GM19193 (cell line): ENCODE results near the gene MYO9A.

Experiments
- POLR2A ChIP-seq: IDR thresholded peaks from 4 replicates; pipeline ENCODE4 v1.6.1; 2011; ENCODE audit not compliant: insufficient read depth, insufficient read length; ENCODE audit errors: extremely low read depth

Gene MYO9A

DNA sequence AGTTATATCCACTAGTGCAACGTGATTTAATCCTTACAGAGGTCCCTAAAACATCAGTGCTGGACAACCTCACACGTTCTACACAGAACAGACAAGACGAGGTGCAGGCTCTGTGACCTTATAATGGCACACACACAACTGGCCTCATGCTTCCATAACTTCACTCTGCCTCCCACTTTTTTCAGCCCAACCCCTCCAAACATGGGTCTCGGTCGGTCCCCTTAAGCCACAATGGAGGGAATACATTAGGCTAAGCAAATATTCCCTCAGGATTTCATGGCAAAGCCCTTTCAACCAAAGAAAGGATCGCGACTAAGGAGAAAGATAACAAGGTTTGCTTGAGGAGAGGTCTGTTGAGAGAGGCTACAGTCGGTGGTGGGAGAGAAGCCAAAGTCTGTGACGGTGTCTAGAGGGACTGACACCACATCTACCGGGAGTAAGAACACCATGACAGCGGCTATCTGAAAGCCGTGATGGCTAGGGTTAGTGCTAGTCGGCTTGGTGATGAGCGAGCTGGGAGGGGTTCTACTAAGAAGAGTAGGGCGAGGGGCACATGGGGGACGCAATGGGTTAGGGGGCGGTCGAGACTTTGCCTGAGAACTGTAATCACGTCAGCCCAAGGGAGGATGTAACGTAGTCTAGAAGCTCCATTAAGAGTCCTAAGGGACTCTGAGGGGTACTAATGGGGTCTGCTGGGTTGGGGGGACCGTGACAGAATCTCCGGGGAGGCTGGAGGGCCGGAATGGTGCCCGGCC, 1.0 kb downstream of the MYO9A start:
- no peak for TF ChIP-seq POLR2A

DNA sequence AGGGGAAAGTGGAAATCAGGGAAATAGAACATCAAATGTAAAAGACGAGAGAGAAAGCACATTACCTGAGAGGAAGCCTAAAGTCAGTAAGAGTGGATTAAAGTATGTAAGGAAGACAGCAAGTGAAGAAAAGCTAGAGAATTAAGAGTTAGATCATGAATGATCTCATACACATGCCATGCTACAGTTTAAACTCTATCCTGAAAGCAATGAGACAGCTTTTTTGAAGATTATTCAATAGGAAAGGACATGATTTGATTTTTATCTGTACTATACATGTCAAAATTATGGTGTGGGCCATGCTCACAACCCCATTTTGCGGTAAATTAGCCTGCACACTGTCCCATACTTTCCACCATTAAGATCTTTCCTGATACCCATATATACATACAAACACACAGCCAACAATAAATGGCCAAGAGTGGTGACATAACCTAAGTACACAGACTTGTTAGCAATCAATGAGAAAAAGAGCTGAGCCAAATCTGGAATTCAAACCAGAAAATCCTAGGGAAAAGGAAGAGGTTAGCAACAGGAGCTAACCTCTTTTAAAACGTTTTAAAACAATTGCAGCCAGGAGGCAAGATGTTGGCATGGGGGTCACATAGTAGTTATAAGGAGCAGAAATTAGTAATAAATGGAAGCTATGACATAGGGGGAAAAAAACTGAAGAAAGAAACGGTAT, 4.5 kb downstream of the MYO9A start:
- TF ChIP-seq POLR2A: no peak

DNA sequence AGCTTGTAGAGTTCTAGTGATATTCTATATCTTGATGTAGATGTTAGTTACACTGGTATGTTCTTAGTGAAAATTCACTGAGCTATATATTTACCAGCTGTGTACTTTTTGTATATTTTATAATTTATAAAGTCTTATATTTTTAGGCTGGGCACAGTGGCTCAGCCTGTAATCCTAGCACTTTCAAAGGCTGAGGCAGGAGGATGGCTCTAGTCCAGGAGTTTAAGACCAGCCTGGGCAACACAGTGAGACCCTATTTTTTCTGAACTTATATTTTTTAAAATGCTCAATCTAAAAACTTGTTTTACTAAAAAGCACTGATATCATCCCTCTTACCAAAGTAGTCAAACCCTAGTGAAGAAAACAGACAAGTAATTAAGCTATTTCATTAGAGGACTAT, 5.1 kb downstream of the MYO9A start:
- no peak for TF ChIP-seq POLR2A

DNA sequence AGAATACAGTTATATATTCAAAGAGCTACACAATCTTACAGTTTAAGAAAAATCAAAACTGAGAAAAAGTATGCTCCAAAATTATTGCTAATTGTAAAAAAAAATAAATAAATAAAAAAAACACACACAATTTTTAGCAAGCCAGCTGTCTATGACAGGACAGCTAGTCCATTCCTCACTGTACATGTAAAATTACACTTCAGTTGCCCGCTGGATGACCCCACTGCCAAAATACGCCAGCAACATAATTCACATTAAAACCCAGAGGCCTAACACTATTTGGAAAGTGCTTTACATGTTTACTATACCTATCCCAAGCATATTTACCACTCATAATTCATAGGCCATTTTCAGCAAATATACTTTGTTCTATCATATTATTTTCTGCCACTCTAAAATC, 5.8 kb downstream of the MYO9A start:
- TF ChIP-seq POLR2A: no peak

- TF ChIP-seq POLR2A: no peak
These were observed 7.6 kb downstream of the MYO9A start for GRCh38 chr15:72110355-72110754.

DNA sequence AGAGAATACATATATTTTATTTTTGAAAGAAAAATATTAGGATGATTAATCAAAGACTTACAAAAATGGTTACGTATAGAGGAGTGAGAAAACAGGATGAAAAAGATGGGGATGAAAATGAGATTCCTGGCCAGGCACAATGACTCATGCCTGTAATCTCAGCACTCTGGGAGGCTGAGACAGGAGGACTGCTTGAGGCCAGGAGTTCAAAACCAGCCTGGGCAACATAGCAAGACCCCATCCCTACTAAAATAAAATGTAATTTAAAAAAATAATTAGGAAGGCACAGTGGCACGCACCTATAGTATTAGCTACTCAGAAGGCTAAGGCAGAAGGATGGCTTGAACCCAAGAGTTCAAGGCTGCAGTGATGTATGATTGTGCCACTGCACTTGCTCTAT, 11.9 kb downstream of the MYO9A start:
- TF ChIP-seq POLR2A: no peak

GRCh38 chr15:72105111-72105510, 12.8 kb downstream of the MYO9A start:
- no peak for TF ChIP-seq POLR2A

GRCh38 chr15:72099155-72099554, 18.8 kb downstream of the MYO9A start:
- TF ChIP-seq POLR2A: no peak

- TF ChIP-seq POLR2A: no peak
These were observed 19.9 kb downstream of the MYO9A start for GRCh38 chr15:72098040-72098439.

DNA sequence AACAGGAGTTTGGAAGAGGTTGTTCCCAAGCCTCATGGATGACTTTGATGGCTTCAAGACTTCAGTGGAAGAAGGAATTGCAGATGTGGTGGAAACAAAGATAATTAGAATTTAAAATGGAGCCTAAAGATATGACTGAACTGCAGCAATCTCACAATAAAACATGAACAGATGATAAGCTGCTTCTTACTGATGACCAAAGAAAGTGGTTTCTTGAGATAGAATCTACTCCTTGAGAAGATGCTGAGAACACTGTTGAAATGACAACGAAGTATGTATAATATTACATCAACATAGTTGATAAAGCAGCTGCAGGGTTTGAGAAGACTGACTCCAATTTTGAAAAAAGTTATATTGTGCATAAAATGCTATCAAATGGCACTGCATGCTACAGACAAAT, 21.2 kb downstream of the MYO9A start:
- no peak for TF ChIP-seq POLR2A

DNA sequence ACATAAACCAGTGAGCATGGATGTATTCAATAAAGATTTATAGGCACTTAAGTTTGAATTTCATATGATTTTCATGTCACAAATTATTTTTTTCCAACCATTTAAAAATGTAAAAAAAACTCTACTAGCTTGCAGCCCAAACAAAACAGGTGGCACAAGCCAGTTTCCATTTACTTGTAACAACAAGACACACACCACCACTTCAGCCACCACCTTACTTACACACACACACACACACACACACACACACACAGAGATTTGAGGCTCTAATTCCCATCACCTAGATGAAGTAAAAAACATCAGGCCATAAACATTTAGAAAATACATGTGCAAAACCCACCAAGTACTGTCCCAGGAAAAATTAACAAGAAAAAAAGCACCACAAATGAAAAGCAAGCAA, 25.3 kb downstream of the MYO9A start:
- TF ChIP-seq POLR2A: no peak

DNA sequence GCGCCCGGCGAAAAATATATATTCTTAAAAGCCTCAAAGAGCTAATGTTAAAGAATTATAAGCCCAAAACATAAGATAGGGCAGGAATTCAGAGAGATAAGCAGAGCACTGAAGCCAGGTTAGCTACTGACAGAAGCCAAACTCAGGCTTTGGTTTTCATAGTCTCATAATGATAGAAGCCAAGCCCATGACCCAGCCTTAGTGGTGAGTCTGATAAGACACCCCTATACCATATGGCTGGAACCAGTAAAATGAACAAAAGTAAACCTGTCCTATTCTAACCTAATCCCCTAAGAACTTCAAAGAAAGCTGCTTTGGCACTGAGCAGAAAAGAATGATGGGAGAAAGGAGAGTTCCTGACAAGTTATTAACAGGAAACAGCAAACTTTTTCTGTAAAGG, 25.9 kb downstream of the MYO9A start:
- TF ChIP-seq POLR2A: no peak

DNA sequence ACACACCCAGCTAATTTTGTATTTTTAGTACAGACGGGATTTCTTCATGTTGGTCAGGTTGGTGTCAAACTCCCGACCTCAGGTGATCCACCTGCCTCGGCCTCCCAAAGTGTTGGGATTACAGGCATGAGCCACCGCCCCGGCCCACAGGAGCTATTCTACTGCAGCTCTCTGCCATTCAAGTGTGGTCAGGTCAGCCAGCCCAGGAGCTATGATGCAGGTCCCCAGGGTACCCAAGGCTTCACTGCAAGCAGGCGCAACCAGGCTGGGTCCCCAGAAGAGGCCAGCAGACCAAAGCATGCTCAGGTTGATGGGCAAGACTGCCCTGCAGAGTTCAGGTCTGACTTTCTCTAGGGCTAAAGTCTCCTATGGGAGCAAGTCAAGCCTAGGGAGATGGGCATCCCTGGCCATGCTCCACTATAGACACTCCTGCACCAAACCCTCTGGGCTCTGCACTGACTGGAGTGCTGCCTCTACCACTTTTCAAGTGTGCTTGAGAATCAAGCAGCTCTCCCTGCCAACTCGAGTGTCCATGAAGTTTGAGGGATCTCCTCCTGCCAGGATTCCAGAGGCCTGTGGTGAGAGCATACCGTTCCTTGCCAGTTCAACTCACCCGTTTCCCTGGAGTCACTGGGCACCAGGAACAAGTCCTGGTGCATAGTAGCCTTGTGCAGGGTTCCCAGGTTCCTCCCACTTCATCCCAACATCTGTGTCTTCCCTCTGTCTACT, 30.9 kb downstream of the MYO9A start:
- TF ChIP-seq POLR2A: no peak

DNA sequence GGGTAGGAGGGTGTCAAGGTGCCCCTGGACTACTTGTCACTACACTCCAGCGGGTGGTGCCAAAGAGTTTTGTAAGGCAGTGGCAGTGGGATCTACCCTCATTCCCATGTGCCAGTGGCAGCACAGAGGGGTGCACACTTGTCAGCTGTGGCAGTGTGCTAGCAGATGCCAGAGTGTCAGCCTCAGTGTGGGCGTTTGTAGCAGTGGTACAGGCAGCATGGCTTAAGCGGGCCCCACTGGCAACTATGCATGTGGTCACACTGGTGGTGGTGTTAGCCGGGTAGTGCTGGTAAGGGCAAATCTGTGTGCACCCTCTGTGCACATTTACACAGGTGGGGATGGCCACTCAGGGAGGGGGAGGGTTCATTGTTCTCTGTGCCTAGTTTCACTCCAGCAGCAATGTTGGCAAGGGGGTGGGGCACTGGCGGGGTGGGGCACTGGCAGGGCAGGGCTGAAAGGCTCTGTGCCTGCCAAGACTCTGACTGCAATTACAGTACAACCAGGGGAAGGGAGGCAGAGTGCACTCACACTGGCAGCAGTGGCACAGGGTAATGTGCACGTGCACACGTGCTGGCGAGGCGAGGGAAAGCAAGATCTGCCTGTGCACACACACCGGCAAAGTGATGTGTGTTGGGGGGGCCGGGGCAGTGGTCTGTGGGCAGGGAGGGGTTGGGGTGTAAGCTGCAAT, 31.8 kb downstream of the MYO9A start:
- TF ChIP-seq POLR2A: no peak

- no peak for TF ChIP-seq POLR2A
These were observed 35.8 kb downstream of the MYO9A start for GRCh38 chr15:72082176-72082575.
